H9 (cell line): ENCODE results near the gene SEC24C. TPM values are rescaled to one million over a fixed set of nuclear protein-coding genes. Genes with fewer than 3 reads are reported as not detected.

ENCODE experiments used
- DNase-seq: peaks from one replicate; pipeline ENCODE4 v3.0.0-alpha.2; 2017
- H2AFZ ChIP-seq: one replicate; pipeline ENCODE4 v1.6.1; 2013; ENCODE audit warnings: mild to moderate bottlenecking, low read length, control low read depth, moderate library complexity
- H2AK5ac ChIP-seq: 2 replicates; pipeline ENCODE4 v1.6.1; 2013; ENCODE audit warnings: low read length, control low read depth, mixed read lengths; ENCODE audit not compliant: insufficient read length
- H2BK120ac ChIP-seq: one replicate; pipeline ENCODE4 v1.6.1; 2013; ENCODE audit warnings: low read depth, mild to moderate bottlenecking, low read length, control low read depth, inconsistent platforms; ENCODE audit not compliant: poor library complexity, severe bottlenecking
- H2BK12ac ChIP-seq: 2 replicates; pipeline ENCODE4 v1.6.1; 2013; ENCODE audit warnings: low read length, control low read depth, mixed read lengths, low read depth; ENCODE audit not compliant: insufficient read length
- H2BK15ac ChIP-seq: 2 replicates; pipeline ENCODE4 v1.6.1; 2013; ENCODE audit warnings: low read depth, low read length, control low read depth
- H2BK20ac ChIP-seq: one replicate; pipeline ENCODE4 v1.6.1; 2013; ENCODE audit warnings: low read depth, mild to moderate bottlenecking, low read length, control low read depth, inconsistent platforms; ENCODE audit not compliant: poor library complexity, severe bottlenecking
- H2BK5ac ChIP-seq: 2 replicates; pipeline ENCODE4 v1.6.1; 2013; ENCODE audit warnings: low read length, control low read depth, mixed read lengths; ENCODE audit not compliant: insufficient read length
- H3K14ac ChIP-seq: 2 replicates; pipeline ENCODE4 v1.6.1; 2013; ENCODE audit warnings: low read length, control low read depth; ENCODE audit not compliant: insufficient read depth
- H3K18ac ChIP-seq: 2 replicates; pipeline ENCODE4 v1.6.1; 2013; ENCODE audit warnings: low read depth, mild to moderate bottlenecking, mixed read lengths, low read length, control low read depth; ENCODE audit not compliant: insufficient read length
- H3K23ac ChIP-seq: 2 replicates; pipeline ENCODE4 v1.6.1; 2013; ENCODE audit warnings: low read length, control low read depth, mixed read lengths, low read depth; ENCODE audit not compliant: insufficient read length
- H3K23me2 ChIP-seq: 2 replicates; pipeline ENCODE4 v1.6.1; 2013; ENCODE audit warnings: low read depth, mild to moderate bottlenecking, mixed read lengths, low read length, control low read depth; ENCODE audit not compliant: insufficient read length, poor library complexity, severe bottlenecking
- H3K27ac ChIP-seq: 2 replicates; pipeline ENCODE4 v1.5.1; 2013; ENCODE audit warnings: low read length, control low read depth, mixed read lengths, low read depth; ENCODE audit not compliant: insufficient read length
- H3K27me3 ChIP-seq: 2 replicates; pipeline ENCODE4 v1.6.1; 2013; ENCODE audit warnings: low read length, control low read depth, inconsistent platforms; ENCODE audit not compliant: insufficient read depth
- H3K4ac ChIP-seq: 2 replicates; pipeline ENCODE4 v1.6.1; 2013; ENCODE audit warnings: low read depth, mild to moderate bottlenecking, control low read depth, inconsistent platforms, low read length, moderate library complexity
- H3K4me1 ChIP-seq: 2 replicates; pipeline ENCODE4 v1.6.1; 2013; ENCODE audit warnings: low read length, control low read depth, inconsistent platforms; ENCODE audit not compliant: insufficient read depth
- H3K4me2 ChIP-seq: 2 replicates; pipeline ENCODE4 v1.6.1; 2013; ENCODE audit warnings: low read length, control low read depth, mixed read lengths; ENCODE audit not compliant: insufficient read length, insufficient read depth
- H3K56ac ChIP-seq: 2 replicates; pipeline ENCODE4 v1.6.1; 2013; ENCODE audit warnings: low read depth, mild to moderate bottlenecking, mixed read lengths, low read length, control low read depth; ENCODE audit not compliant: insufficient read length
- H3K79me1 ChIP-seq: 2 replicates; pipeline ENCODE4 v1.6.1; 2013; ENCODE audit warnings: low read depth, mild to moderate bottlenecking, moderate library complexity, low read length, control low read depth, inconsistent platforms; ENCODE audit not compliant: insufficient read depth, poor library complexity, severe bottlenecking
- H3K79me2 ChIP-seq: 2 replicates; pipeline ENCODE4 v1.6.1; 2013; ENCODE audit warnings: low read length, control low read depth, inconsistent platforms; ENCODE audit not compliant: insufficient read depth
- H3K9ac ChIP-seq: 2 replicates; pipeline ENCODE4 v1.6.1; 2013; ENCODE audit warnings: low read length, control low read depth, mixed read lengths; ENCODE audit not compliant: insufficient read length; ENCODE audit errors: extremely low read depth
- H3K9me3 ChIP-seq: one replicate; pipeline ENCODE4 v1.6.1; 2013; ENCODE audit warnings: low read depth, low read length, inconsistent platforms; ENCODE audit not compliant: control insufficient read depth
- H3T11ph ChIP-seq: one replicate; pipeline ENCODE4 v1.6.1; 2013; ENCODE audit warnings: mild to moderate bottlenecking, low read length, control low read depth, inconsistent platforms
- H4K20me1 ChIP-seq: one replicate; pipeline ENCODE4 v1.6.1; 2013; ENCODE audit not compliant: control insufficient read depth, insufficient read length, insufficient read depth
- H4K5ac ChIP-seq: 2 replicates; pipeline ENCODE4 v1.6.1; 2013; ENCODE audit warnings: low read depth, mild to moderate bottlenecking, mixed read lengths, low read length, control low read depth; ENCODE audit not compliant: insufficient read length
- H4K8ac ChIP-seq: replicated peaks from 2 replicates; pipeline ENCODE4 v1.6.1; 2013; ENCODE audit warnings: low read length, control low read depth, mixed read lengths, low read depth; ENCODE audit not compliant: insufficient read length
- H4K91ac ChIP-seq: 2 replicates; pipeline ENCODE4 v1.6.1; 2013; ENCODE audit warnings: low read depth, mild to moderate bottlenecking, moderate library complexity, mixed read lengths, low read length, control low read depth; ENCODE audit not compliant: insufficient read length
- H3K27ac Mint-ChIP-seq, 3 experiments: 2 replicates in 2 of 3; 3 replicates in 1 of 3; pipeline ENCODE4 v1.8.0; 2020 to 2021; ENCODE audit warnings: mixed read lengths in 3 of 3, mild to moderate bottlenecking in 1 of 3, moderate library complexity in 1 of 3
- H3K27me3 Mint-ChIP-seq: 2 replicates; pipeline ENCODE4 v1.8.0; 2021; ENCODE audit warnings: low read depth, mild to moderate bottlenecking, moderate library complexity, mixed read lengths
- H3K36me3 Mint-ChIP-seq, 3 experiments: 2 replicates in 2 of 3; 3 replicates in 1 of 3; pipeline ENCODE4 v1.8.0; 2020 to 2021; ENCODE audit warnings: low read depth in 3 of 3, mixed read lengths in 3 of 3; ENCODE audit not compliant: insufficient read depth in 1 of 3
- H3K4me1 Mint-ChIP-seq, 2 experiments: 2 replicates each; pipeline ENCODE4 v1.8.0; 2020; ENCODE audit warnings: mixed read lengths in 2 of 2
- H3K4me3 Mint-ChIP-seq, 2 experiments: 2 replicates in 1 of 2; 3 replicates in 1 of 2; pipeline ENCODE4 v1.8.0; 2020 to 2021; ENCODE audit warnings: mild to moderate bottlenecking in 2 of 2, mixed read lengths in 2 of 2, moderate library complexity in 1 of 2
- H3K9me3 Mint-ChIP-seq, 2 experiments: 2 replicates in 1 of 2; 3 replicates in 1 of 2; pipeline ENCODE4 v1.8.0; 2020; ENCODE audit warnings: mild to moderate bottlenecking in 2 of 2, mixed read lengths in 2 of 2, moderate library complexity in 1 of 2
- WGBS: extraction: QIAGEN DNeasy Blood & Tissue Kit; methylation state at CpG from one replicate; pipeline ENCODE4 v1.1.7; 2013; ENCODE audit warnings: missing lambda C conversion rate, low lambda C conversion rate, mixed read lengths; ENCODE audit not compliant: insufficient read length; ENCODE audit errors: extremely low coverage; 5-methylcytosine and 5-hydroxymethylcytosine counted together
- total RNA-seq: library from RNA; stranded (reverse); gene quantifications from 2 replicates; pipeline ENCODE4 v1.2.1, GENCODE V29; 2021
- TF ChIP-seq, protein P1 (sequence below): fragments of 200-600 bp; sonication (generic); conservative IDR thresholded peaks from 3 replicates; pipeline ENCODE4 v1.8.0; 2021; ENCODE audit warnings: antibody characterized with exemption, mild to moderate bottlenecking

Gene SEC24C
- total RNA-seq, 1 experiment from 2014 or later, result 62.4 TPM

DNA sequence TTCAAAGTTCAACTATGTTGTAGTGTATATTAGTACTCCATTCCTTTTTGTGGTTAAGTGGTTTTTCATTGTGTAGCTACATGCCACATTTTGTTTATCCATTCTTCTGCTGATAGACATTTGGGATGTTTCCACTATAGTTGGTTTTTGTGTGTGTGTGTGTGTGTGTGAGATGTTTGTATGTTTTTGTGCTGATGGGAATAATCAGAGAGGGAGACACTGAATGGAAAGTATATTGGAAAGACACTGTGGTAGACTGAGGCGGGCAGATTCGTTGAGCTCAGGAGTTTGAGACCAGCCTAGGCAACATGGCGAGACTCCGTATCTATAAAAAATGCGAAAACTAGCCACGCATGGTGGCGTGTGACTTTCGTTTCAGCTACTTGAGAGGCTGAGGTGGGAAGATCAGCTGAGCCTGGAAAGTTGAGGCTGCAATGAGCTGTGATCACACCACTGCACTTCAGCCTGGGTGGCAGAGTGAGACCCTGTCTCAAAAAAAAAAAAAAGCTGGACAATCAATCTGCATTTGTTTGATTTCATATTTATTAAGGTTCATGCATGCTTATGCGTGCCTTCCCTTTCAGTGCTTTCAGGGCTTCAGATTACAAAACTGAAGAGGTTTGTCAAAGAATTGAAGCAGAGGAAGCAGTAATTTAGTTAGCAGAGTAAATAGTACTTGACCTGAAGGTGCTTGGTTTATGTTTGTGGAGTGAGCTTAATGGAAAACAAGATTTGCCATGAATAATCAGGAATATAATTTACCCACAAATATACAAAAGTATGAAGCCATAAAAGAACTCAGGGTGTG is 14.7 kb downstream of the SEC24C start:
- Mint-ChIP-seq H3K36me3 (peaks cover 11 to 58% (median 43%) of the 10 kb centered on the region in 3 experiments), H3K4me3 (no peak overlapping the region), H3K27ac (peak overlapping the region in 1 of 3 experiments; percentile 7; a peak in 1 of 7 replicates), H3K9me3 (no peaks in the 10 kb centered on the region), H3K27me3 (no peaks in the 10 kb centered on the region), H3K4me1 (peaks cover 0 to 3% of the 10 kb centered on the region in 2 experiments; a peak in 1 of 4 replicates)
- TF ChIP-seq, protein P1, sequence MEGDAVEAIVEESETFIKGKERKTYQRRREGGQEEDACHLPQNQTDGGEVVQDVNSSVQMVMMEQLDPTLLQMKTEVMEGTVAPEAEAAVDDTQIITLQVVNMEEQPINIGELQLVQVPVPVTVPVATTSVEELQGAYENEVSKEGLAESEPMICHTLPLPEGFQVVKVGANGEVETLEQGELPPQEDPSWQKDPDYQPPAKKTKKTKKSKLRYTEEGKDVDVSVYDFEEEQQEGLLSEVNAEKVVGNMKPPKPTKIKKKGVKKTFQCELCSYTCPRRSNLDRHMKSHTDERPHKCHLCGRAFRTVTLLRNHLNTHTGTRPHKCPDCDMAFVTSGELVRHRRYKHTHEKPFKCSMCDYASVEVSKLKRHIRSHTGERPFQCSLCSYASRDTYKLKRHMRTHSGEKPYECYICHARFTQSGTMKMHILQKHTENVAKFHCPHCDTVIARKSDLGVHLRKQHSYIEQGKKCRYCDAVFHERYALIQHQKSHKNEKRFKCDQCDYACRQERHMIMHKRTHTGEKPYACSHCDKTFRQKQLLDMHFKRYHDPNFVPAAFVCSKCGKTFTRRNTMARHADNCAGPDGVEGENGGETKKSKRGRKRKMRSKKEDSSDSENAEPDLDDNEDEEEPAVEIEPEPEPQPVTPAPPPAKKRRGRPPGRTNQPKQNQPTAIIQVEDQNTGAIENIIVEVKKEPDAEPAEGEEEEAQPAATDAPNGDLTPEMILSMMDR, result no peak
- Histone ChIP-seq H3K23me2 (no peaks in the 10 kb centered on the region), H4K91ac (no peak overlapping the region), H4K8ac (no peak overlapping the region), H4K5ac (no peak overlapping the region), H3K27ac (no peak overlapping the region), H2BK15ac (no peak overlapping the region), H3K23ac (no peak overlapping the region), H3K4ac (no peak overlapping the region), H3K14ac (no peak overlapping the region), H2BK5ac (no peak overlapping the region), H3K79me2 (no peaks in the 10 kb centered on the region), H3K56ac (no peak overlapping the region), H2BK12ac (no peak overlapping the region), H2AK5ac (no peak overlapping the region), H3K9ac (no peak overlapping the region), H3K9me3 (no peaks in the 10 kb centered on the region), H2BK120ac (no peak overlapping the region), H3K27me3 (no peaks in the 10 kb centered on the region), H2AFZ (no peak overlapping the region), H4K20me1 (no peaks in the 10 kb centered on the region), H3K79me1 (no peaks in the 10 kb centered on the region), H2BK20ac (no peak overlapping the region), H3T11ph (no peak overlapping the region), H3K4me1 (no peaks in the 10 kb centered on the region), H3K18ac (no peak overlapping the region), H3K4me2 (no peak overlapping the region)
- DNase-seq, result no peak
- WGBS, result no CpG with 5 or more reads among the region's 9 CpGs
